Measurements from ENCODE around the gene SLC27A6. TPM values are rescaled to one million over a fixed set of nuclear protein-coding genes. Genes with fewer than 3 reads are reported as not detected.

Gene SLC27A6
- total and polyA plus RNA-seq, 2 of the 13 experiments (the other 11 are each of a cell fraction or from before 2014, with no cell fraction given): not detected

DNA sequence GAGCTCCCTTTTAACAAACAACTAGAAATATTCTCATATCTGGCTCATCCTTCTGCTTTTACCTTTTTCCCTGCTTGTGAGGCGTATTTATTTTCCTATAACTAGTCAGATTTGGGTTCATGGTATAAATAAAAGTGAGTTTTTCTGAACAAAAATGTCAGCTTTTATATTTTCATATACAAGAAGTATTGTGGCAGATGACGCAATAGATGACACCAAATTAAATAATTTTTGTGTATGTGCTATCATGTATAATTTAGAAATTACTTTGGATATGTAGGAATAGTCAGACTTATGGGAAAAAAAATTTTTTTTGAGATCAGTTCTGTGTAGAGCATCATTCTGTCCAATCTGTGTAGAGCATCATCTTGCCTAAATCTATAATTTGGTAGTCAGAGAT lies 45.7 kb upstream of the SLC27A6 start:
- no peak overlapping the region for H3K4me3 ChIP-seq (replicated peaks in 1 of 3; ENCODE audit: insufficient read depth in 1 of 3, low read depth in 2 of 3, low read length in 3 of 3)
- H4K20me1 ChIP-seq (ENCODE audit: insufficient read depth, low read length): no peaks in the 10 kb centered on the region
- H3K27ac ChIP-seq (ENCODE audit: extremely low read length, insufficient read depth, low read length): no peak overlapping the region
- H3K27me3 ChIP-seq (ENCODE audit: control insufficient read depth in 1 of 2, insufficient read depth in 2 of 2, low read length in 2 of 2): no peaks in the 10 kb centered on the region
- ChIA-PET POLR2A (no interaction called here), CTCF (ENCODE audit: low intra/inter-chr PET ratio, low total read pairs) (no interaction called here)
- H3K4me1 ChIP-seq (ENCODE audit: insufficient read depth, low read length): no peaks in the 10 kb centered on the region
- H3K79me2 ChIP-seq (ENCODE audit: insufficient read depth, low read length): no peaks in the 10 kb centered on the region
- TF ChIP-seq ATF7 (IDR thresholded peaks at IDR 0.05) (peak; percentile 67; the same call in 1 of the 2 replicates), ATF7 (CRISPR knock-in tag; IDR thresholded peaks at IDR 0.05) (no peak), SNAPC5 (CRISPR knock-in tag; IDR thresholded peaks at IDR 0.05; ENCODE audit: borderline replicate concordance) (no peak), RNF2 (conservative IDR thresholded peaks at IDR 0.05; ENCODE audit: low read depth) (no peak), ZNF136 (CRISPR knock-in tag; IDR thresholded peaks at IDR 0.05; ENCODE audit: low read depth) (no peak), ZKSCAN1 (IDR thresholded peaks at IDR 0.05; ENCODE audit: low read length) (no peak), CEBPB (IDR thresholded peaks at IDR 0.05; ENCODE audit: borderline replicate concordance, low read depth, low read length) (peak; percentile 13; the same call in 1 of the 2 replicates), MLLT10 (CRISPR knock-in tag; IDR thresholded peaks at IDR 0.05) (no peak)
- TF ChIP-seq, protein P1, sequence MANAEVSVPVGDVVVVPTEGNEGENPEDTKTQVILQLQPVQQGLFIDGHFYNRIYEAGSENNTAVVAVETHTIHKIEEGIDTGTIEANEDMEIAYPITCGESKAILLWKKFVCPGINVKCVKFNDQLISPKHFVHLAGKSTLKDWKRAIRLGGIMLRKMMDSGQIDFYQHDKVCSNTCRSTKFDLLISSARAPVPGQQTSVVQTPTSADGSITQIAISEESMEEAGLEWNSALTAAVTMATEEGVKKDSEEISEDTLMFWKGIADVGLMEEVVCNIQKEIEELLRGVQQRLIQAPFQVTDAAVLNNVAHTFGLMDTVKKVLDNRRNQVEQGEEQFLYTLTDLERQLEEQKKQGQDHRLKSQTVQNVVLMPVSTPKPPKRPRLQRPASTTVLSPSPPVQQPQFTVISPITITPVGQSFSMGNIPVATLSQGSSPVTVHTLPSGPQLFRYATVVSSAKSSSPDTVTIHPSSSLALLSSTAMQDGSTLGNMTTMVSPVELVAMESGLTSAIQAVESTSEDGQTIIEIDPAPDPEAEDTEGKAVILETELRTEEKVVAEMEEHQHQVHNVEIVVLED (CRISPR knock-in tag; IDR thresholded peaks at IDR 0.05; ENCODE audit: borderline replicate concordance): no peak
- no peaks in the 10 kb centered on the region for H3K36me3 ChIP-seq (replicated peaks in 1 of 2; ENCODE audit: control insufficient read depth in 1 of 2, insufficient read depth in 2 of 2, low read length in 2 of 2)
- 1% methylated on average over 2 of the region's 2 CpGs for WGBS (ENCODE audit: low lambda C conversion rate)
- no peak overlapping the region for H3K4me2 ChIP-seq (ENCODE audit: low read depth, low read length)
- DNase-seq (ENCODE audit: low spot score): no peak
- no peak for FAIRE-seq
- H2AFZ ChIP-seq (ENCODE audit: low read length): no peak overlapping the region
- BruUV-seq (replicated peaks): no TSS peak
- in situ Hi-C loops (cut with HindIII; ENCODE audit: extremely low pct_ligation_motif_present, low pct_unique_long_range_greater_than_20kb): no loop called here
- H3K9ac ChIP-seq (ENCODE audit: insufficient read depth, low read depth, low read length): no peak overlapping the region
- intact Hi-C loops (cut with micrococcal nuclease; ENCODE audit: unreplicated experiment): no loop called here
- no peaks in the 10 kb centered on the region for H3K9me3 ChIP-seq (ENCODE audit: low read length)
- ATAC-seq: no peak
